Mucosa of rectum (tissue), 2 donors: ENCODE results near the gene PLEK2.
"Not testable (repeated sequence)": the region's sequence is repeated elsewhere in the genome, so short reads cannot be mapped to it uniquely, and the experiment has no call there.

Experiments used
- H3K27ac ChIP-seq, 2 donors: one replicate each; pipeline ENCODE4 v1.7.0; 2013; ENCODE audit warnings: inconsistent platforms in 2 of 2, low read depth in 2 of 2, low read length in 2 of 2
- H3K27me3 ChIP-seq, 2 donors: one replicate each; pipeline ENCODE4 v1.7.0; 2013; ENCODE audit warnings: low read length in 2 of 2; ENCODE audit not compliant: control insufficient read depth in 2 of 2, insufficient read depth in 2 of 2
- H3K36me3 ChIP-seq, 2 donors: one replicate each; pipeline ENCODE4 v1.7.0; 2013; ENCODE audit warnings: low read length in 2 of 2; ENCODE audit not compliant: control insufficient read depth in 2 of 2, insufficient read depth in 2 of 2
- H3K4me1 ChIP-seq, 2 donors: one replicate each; pipeline ENCODE4 v1.7.0; 2013; ENCODE audit warnings: low read length in 2 of 2, mild to moderate bottlenecking in 1 of 2; ENCODE audit not compliant: control insufficient read depth in 2 of 2, insufficient read depth in 2 of 2
- H3K4me3 ChIP-seq, 2 donors: one replicate each; pipeline ENCODE4 v1.7.0; 2013; ENCODE audit warnings: low read length in 2 of 2
- H3K9ac ChIP-seq, 2 donors: one replicate each; pipeline ENCODE4 v1.7.0; 2013; ENCODE audit warnings: low read length in 2 of 2, low read depth in 1 of 2, mild to moderate bottlenecking in 1 of 2
- H3K9me3 ChIP-seq, 2 donors: one replicate each; pipeline ENCODE4 v1.7.0; 2013; ENCODE audit warnings: low read length in 2 of 2; ENCODE audit not compliant: control insufficient read depth in 2 of 2
- donor health status: healthy.
- donor health status: Normal muscosa, but diverticular disease.

The PLEK2 gene, protein sequence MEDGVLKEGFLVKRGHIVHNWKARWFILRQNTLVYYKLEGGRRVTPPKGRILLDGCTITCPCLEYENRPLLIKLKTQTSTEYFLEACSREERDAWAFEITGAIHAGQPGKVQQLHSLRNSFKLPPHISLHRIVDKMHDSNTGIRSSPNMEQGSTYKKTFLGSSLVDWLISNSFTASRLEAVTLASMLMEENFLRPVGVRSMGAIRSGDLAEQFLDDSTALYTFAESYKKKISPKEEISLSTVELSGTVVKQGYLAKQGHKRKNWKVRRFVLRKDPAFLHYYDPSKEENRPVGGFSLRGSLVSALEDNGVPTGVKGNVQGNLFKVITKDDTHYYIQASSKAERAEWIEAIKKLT

DNA sequence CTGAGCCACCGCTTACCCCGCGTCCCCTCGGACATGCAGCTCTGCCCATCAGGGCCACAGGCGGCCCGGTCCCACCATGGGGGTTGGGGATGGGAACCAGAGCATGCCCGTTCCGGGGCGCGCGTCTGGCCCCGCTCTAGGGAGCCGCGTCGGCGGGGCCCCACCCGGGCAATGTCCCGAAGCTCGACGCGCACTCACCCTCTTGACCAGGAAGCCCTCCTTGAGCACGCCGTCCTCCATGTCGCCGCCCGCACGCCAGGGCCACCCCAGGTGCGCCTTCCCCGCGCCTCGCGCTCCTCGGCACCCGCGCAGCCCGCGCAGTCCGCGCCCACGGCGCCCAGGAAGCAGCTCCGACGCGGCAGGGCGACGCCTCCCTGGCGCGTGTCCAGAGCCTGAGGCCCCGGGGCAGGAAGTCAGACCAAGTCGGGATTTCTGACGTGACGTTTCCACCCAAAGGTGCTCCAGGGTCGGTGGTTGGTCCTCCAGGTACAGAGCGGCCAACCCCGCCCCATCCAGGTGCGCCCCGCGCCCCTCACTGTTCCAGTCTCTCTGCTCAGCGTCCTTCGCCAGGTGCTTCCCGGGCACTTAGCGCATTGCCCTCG lies at the start of gene PLEK2:
Gene PLEK2 (minus strand): TSS at position 346 of the 602 bp plus-strand sequence. CDS start 106 bp downstream, at position 240.
- Histone ChIP-seq H3K27ac (peak within 1 kb of the TSS; percentile 83 to 88), H3K36me3 (no peaks in the 10 kb centered on the region), H3K4me3 (peak within 1 kb of the TSS; percentile 73 to 81), H3K9me3 (no peaks in the 10 kb centered on the region), H3K4me1 (peaks cover 15 to 20% of the 10 kb centered on the region in 2 donors), H3K9ac (peak within 1 kb of the TSS; percentile 68 to 90), H3K27me3 (no peaks in the 10 kb centered on the region)

DNA sequence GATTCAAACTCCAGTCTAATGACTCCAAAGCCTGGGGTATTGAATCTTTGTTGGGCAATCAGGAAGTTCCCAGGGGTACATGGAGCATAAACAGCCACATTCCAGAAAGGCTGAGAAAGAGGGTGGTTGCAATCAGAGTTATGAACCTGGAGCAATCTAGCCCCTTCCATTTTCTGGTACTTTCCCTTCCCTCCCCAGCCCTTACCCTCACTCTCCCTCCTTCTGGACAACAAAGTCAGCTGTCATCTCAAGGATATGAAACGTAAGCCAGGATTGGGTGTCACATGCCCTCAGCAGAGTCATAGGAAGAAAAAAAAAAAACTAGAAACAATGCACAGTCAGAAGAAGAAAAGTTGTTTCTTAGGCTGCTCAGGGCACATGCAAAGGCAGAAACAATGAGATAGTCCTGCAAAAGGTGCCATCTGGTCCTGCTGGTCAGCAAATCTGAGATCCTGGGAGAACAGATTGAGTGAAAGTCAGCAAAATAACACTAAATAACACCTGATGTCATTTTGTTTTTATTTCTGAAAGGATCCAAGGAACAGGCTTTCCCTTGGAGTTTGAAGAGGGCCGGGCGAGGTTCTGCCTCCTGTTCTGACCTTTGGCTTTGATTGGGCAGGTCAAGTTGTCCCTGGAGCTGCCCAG lies 49.5 kb upstream of the PLEK2 start:
- Histone ChIP-seq H3K27ac (no peak overlapping the region), H3K9me3 (no peaks in the 10 kb centered on the region), H3K4me3 (no peak overlapping the region), H3K4me1 (peaks cover 2 to 5% of the 10 kb centered on the region in 2 donors), H3K9ac (no peak overlapping the region), H3K27me3 (no peaks in the 10 kb centered on the region), H3K36me3 (no peaks in the 10 kb centered on the region)

DNA sequence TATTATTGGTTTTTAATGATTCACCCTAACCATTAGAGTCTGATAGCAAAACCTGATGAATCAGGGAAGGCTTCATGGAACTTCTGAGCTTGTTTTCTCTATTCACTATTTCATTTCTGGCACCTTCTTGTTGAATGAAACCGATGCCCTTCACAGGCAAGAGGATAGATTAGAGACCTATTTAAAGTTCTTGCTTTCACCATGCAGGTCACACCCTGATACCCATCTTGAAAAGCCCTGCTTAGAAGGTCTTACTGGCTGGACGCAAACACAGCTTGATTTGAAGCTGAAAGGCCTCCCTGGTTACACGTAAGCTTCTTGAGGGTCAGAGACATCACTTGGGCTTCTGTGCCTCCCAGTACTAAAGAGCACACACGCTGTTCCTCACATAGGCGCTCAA lies 47.4 kb upstream of the PLEK2 start:
- H3K4me1 ChIP-seq: peaks cover 2 to 5% of the 10 kb centered on the region in 2 donors
- no peaks in the 10 kb centered on the region for H3K36me3 ChIP-seq
- H3K9ac ChIP-seq: no peak overlapping the region
- H3K27ac ChIP-seq: no peak overlapping the region
- no peaks in the 10 kb centered on the region for H3K9me3 ChIP-seq
- H3K4me3 ChIP-seq: no peak overlapping the region
- no peaks in the 10 kb centered on the region for H3K27me3 ChIP-seq

DNA sequence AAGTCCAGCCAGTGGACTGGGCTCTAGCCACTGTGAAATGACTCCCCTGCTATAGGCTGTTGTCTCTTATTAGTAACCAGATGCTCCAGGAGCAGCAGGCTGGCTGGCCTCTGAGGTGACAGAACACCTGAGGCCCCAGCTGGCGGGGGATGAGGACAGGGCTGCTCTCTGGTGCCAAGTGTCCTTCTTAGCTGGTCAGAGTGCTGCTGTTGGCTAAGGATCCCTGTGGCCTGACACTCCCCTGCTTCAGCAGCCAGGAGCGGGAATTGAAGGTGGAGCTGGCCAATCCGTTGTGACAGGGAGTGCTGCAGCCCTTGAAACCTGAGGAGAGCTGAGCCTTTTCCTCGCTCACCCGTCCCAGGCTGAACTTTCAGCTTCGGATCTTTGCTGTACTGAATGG lies 45.8 kb upstream of the PLEK2 start:
- Histone ChIP-seq H3K9me3 (no peaks in the 10 kb centered on the region), H3K4me3 (no peak overlapping the region), H3K36me3 (no peaks in the 10 kb centered on the region), H3K27ac (no peak overlapping the region), H3K9ac (no peak overlapping the region), H3K4me1 (peaks cover 2 to 5% of the 10 kb centered on the region in 2 donors), H3K27me3 (no peaks in the 10 kb centered on the region)

DNA sequence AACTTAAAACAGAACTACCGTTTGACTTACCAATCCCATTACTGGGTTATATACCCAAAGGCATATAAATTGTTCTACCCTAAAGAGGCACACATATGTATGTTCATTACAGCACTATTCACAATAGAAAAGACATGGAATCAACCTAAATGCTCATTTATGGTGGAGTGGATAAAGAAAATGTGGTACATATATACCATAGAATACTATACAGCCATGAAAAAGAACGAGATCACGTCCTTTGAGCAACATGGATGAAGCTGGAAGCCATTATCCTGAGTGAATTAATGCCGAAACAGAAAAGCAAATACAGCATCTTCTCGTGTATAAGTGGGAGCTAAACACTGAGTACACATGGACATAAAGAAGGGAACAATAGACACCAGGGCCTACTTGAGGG lies 44.8 kb upstream of the PLEK2 start:
- H3K4me3 ChIP-seq: no peak overlapping the region

DNA sequence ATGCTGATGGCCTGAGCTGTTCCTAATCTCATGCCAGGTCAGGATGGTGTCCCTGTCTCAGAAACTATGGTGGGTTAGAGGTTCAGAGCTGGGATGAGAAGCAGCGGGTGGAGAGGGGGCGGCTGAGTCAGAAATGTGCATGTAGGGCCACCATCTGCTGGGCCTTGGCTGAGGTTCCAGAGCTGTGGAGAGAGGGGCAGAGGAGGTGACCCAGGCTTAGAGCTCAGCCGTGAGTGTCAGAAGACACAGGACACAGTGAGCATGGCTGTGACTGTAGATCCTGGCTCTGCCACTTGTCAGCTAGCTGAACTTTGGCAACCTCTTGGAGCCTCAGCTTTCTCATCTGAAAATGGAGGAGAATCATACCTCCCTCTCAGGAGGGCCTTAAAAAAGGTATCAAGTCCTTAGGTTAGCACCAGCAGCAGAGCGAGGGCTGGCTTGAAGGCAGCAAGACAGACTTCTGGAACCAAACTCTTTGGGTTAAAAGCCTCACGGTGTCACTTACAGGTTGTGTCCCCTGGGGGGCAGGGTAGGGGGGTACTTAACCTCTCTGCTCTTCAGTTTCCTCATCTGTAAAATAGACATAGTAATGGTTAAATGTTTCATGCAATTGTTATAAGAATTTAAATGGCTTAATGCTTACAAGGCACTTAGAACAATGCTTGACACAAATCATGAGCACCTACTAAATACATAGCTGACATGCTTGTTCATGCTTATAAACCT lies 41.8 kb upstream of the PLEK2 start:
- Histone ChIP-seq H3K27ac (no peak overlapping the region), H3K4me1 (no peaks in the 10 kb centered on the region), H3K4me3 (no peak overlapping the region), H3K27me3 (no peaks in the 10 kb centered on the region), H3K9ac (no peak overlapping the region), H3K36me3 (no peaks in the 10 kb centered on the region), H3K9me3 (no peaks in the 10 kb centered on the region)

More for the DNA sequence above, 44.8 kb upstream of the PLEK2 start:
- Histone ChIP-seq H3K27me3 (no peaks in the 10 kb centered on the region), H3K27ac (no peak overlapping the region), H3K4me1 (peaks cover 2 to 4% of the 10 kb centered on the region in 2 donors), H3K9me3 (no peaks in the 10 kb centered on the region), H3K36me3 (no peaks in the 10 kb centered on the region), H3K9ac (no peak overlapping the region)

DNA sequence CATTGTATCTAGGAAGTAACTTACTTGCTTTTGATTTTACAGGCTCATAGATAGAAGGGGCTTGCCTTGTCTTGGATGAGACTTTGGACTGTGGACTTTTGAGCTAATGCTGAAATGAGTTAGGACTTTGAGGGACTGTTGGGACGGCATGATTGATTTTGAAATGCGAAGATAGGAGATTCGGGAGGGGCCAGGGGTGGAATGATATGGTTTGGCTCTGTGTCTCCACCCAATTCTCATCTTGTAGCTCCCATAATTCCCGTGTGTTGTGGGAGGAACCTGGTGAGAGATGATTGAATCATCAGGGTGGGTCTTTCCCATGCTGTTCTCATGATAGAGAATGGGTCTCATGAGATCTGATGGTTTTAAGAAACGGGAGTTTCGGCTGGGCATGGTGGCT lies 39.7 kb upstream of the PLEK2 start:
- not testable (repeated sequence) for H3K4me3 ChIP-seq, H3K27ac ChIP-seq, H3K36me3 ChIP-seq, H3K27me3 ChIP-seq, H3K9me3 ChIP-seq, H3K9ac ChIP-seq, H3K4me1 ChIP-seq

DNA sequence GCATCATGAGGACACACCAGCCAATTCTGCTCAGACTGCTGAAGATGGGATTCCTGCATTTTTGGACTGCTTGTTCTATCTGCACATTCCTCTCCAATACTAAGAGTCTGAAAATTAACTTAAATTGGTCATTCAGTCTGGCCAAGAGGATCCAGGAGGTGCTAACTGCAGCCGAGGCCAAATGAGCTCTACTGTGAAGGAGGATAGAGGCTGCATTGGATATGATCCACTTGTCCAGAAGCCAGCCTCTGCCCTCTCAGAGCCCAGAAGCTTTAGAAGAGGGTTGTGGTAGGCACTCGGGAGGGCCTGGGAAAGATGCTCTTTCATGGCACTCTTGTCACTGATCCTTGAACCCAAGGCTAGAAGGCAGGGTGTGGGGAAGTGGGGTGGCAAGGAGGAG lies 37.1 kb upstream of the PLEK2 start:
- H3K9ac ChIP-seq: no peak overlapping the region

DNA sequence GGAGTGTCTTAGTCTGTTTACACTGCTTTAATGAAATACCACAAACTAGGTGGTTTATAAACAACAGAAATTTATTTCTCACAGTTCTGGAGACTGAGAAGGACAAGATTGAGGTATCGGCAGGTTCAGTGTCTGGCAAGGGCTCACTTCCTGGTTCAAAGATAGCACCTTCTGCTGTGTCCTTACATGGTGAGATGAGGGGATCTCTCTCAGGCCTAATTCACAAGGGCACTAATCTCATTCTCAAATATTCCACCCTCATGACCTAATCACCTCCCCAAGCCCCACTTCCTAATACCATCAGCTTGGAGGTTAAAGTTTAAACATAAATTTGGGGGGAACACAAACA lies 35.0 kb upstream of the PLEK2 start:
- Histone ChIP-seq H3K4me1 (peaks cover 9 to 11% of the 10 kb centered on the region in 2 donors), H3K27me3 (no peaks in the 10 kb centered on the region), H3K9ac (no peak overlapping the region), H3K4me3 (no peak overlapping the region), H3K36me3 (no peaks in the 10 kb centered on the region), H3K9me3 (no peaks in the 10 kb centered on the region), H3K27ac (no peak overlapping the region)

More for the DNA sequence above, 37.1 kb upstream of the PLEK2 start:
- Histone ChIP-seq H3K9me3 (no peaks in the 10 kb centered on the region), H3K4me1 (peaks cover 4 to 7% of the 10 kb centered on the region in 2 donors), H3K36me3 (no peaks in the 10 kb centered on the region), H3K27me3 (no peaks in the 10 kb centered on the region), H3K27ac (no peak overlapping the region), H3K4me3 (no peak overlapping the region)
